ENCODE measurements around the gene WFIKKN1. TPM values are rescaled to one million over a fixed set of nuclear protein-coding genes. Genes with fewer than 3 reads are reported as not detected.

The WFIKKN1 gene
- total RNA-seq, 1 donor from 2014 or later, result 0.17 TPM

Other genes starting within 250 kb of the WFIKKN1 start
- 98.2 and 132 TPM in 2 replicates for gene PGAP6, start 249.0 kb upstream of the WFIKKN1 start, total RNA-seq
- 42.2 and 55.7 TPM in 2 replicates for gene NME4, start 233.8 kb upstream of the WFIKKN1 start, total RNA-seq
- gene DECR2, start 229.1 kb upstream of the WFIKKN1 start, total RNA-seq, result 13.4 and 17.5 TPM in 2 replicates
- 34.9 and 46.8 TPM in 2 replicates for gene RAB11FIP3, start 205.3 kb upstream of the WFIKKN1 start, total RNA-seq
- 50.5 and 83.4 TPM in 2 replicates for gene CAPN15, start 103.3 kb upstream of the WFIKKN1 start, total RNA-seq
- gene PRR35, start 70.6 kb upstream of the WFIKKN1 start, total RNA-seq, result not detected in 2 replicates
- 1.9 and 2.7 TPM in 2 replicates for gene NHLRC4, start 64.0 kb upstream of the WFIKKN1 start, total RNA-seq
- 25.4 and 32.2 TPM in 2 replicates for gene PIGQ, start 61.0 kb upstream of the WFIKKN1 start, total RNA-seq
- 13.3 and 14.1 TPM in 2 replicates for gene RAB40C, start 40.9 kb upstream of the WFIKKN1 start, total RNA-seq
- gene METTL26, start 5.3 kb downstream of the WFIKKN1 start, total RNA-seq, result 76.4 and 83.6 TPM in 2 replicates
- gene MCRIP2, start 10.8 kb downstream of the WFIKKN1 start, total RNA-seq, result 11.2 and 12.6 TPM in 2 replicates
- 10.7 and 15.1 TPM in 2 replicates for gene WDR90, start 18.4 kb downstream of the WFIKKN1 start, total RNA-seq
- 32.9 and 49.0 TPM in 2 replicates for gene RHOT2, start 37.1 kb downstream of the WFIKKN1 start, total RNA-seq
- gene RHBDL1, start 44.7 kb downstream of the WFIKKN1 start, total RNA-seq, result 0.05 and 0.51 TPM in 2 replicates
- gene STUB1, start 49.4 kb downstream of the WFIKKN1 start, total RNA-seq, result 93.9 and 94.1 TPM in 2 replicates
- 34.9 and 45.7 TPM in 2 replicates for gene JMJD8, start 53.3 kb downstream of the WFIKKN1 start, total RNA-seq
- 2.7 and 5.3 TPM in 2 replicates for gene WDR24, start 59.4 kb downstream of the WFIKKN1 start, total RNA-seq
- gene FBXL16, start 74.8 kb downstream of the WFIKKN1 start, total RNA-seq, result 0.05 TPM in 1 of 2 replicates, not detected in the other
- 34.9 and 41.7 TPM in 2 replicates for gene METRN, start 84.1 kb downstream of the WFIKKN1 start, total RNA-seq
- gene ANTKMT, start 90.2 kb downstream of the WFIKKN1 start, total RNA-seq, result 25.5 and 47.5 TPM in 2 replicates
- 0.34 and 0.65 TPM in 2 replicates for gene CCDC78, start 95.5 kb downstream of the WFIKKN1 start, total RNA-seq
- gene HAGHL, start 96.1 kb downstream of the WFIKKN1 start, total RNA-seq, result 5.1 and 6.3 TPM in 2 replicates
- 34.6 and 42.4 TPM in 2 replicates for gene CIAO3, start 110.0 kb downstream of the WFIKKN1 start, total RNA-seq
- gene MSLN, start 129.7 kb downstream of the WFIKKN1 start, total RNA-seq, result 0.09 TPM in 1 of 2 replicates, not detected in the other
- gene RPUSD1, start 157.4 kb downstream of the WFIKKN1 start, total RNA-seq, result 31.1 and 48.4 TPM in 2 replicates
- 20.1 and 23.8 TPM in 2 replicates for gene CHTF18, start 157.6 kb downstream of the WFIKKN1 start, total RNA-seq
- gene GNG13, start 169.7 kb downstream of the WFIKKN1 start, total RNA-seq, result not detected in 2 replicates

Measured in dermis blood vessel endothelial cell (primary cell).